OCI-LY1 (cell line): ENCODE data around the gene FOXD1.

Experiments used
- H2AFZ ChIP-seq: fragments of 200-600 bp; sonication (generic), shearing (Covaris generic); 2 replicates; pipeline ENCODE4 v1.6.0; 2014; ENCODE audit warnings: antibody characterized with exemption, mild to moderate bottlenecking, low read length
- H3F3A ChIP-seq: fragments of 200-600 bp; sonication (generic), shearing (Covaris generic); 2 replicates; pipeline ENCODE4 v1.6.0; 2014; ENCODE audit warnings: mild to moderate bottlenecking, antibody characterized with exemption, low read length, moderate library complexity; ENCODE audit not compliant: insufficient read depth
- H3K27ac ChIP-seq: fragments of 200-600 bp; sonication (generic); 2 replicates; pipeline ENCODE4 v1.5.1; 2014; ENCODE audit warnings: low read length, mixed run types, mild to moderate bottlenecking, low read depth; ENCODE audit not compliant: poor library complexity, severe bottlenecking
- H3K27me3 ChIP-seq: fragments of 200-600 bp; sonication (generic); 2 replicates; pipeline ENCODE4 v1.6.0; 2014; ENCODE audit warnings: antibody characterized with exemption, mild to moderate bottlenecking, low read length, moderate library complexity; ENCODE audit not compliant: insufficient read depth
- H3K36me3 ChIP-seq: fragments of 200-600 bp; sonication (generic); 2 replicates; pipeline ENCODE4 v1.6.1; 2014; ENCODE audit warnings: mild to moderate bottlenecking, antibody characterized with exemption, low read length, moderate library complexity, mixed read lengths; ENCODE audit not compliant: insufficient read depth
- H3K4me1 ChIP-seq: fragments of 200-600 bp; sonication (generic); 2 replicates; pipeline ENCODE4 v1.5.1; 2014; ENCODE audit warnings: mild to moderate bottlenecking, low read length, moderate library complexity; ENCODE audit not compliant: insufficient read depth, severe bottlenecking
- H3K4me2 ChIP-seq: fragments of 200-600 bp; sonication (generic), shearing (Covaris generic); 2 replicates; pipeline ENCODE4 v1.6.1; 2014; ENCODE audit warnings: low read length
- H3K4me3 ChIP-seq: fragments of 200-600 bp; sonication (generic); 2 replicates; pipeline ENCODE4 v1.5.1; 2014; ENCODE audit warnings: low read length, low read depth, mild to moderate bottlenecking, mixed read lengths; ENCODE audit not compliant: poor library complexity, severe bottlenecking
- H3K79me2 ChIP-seq: fragments of 200-600 bp; shearing (Covaris generic); 2 replicates; pipeline ENCODE4 v1.6.1; 2016; ENCODE audit warnings: mixed run types, low read length, mixed read lengths; ENCODE audit not compliant: insufficient read depth
- H3K9ac ChIP-seq: fragments of 200-600 bp; sonication (generic), shearing (Covaris generic); 2 replicates; pipeline ENCODE4 v1.6.1; 2014; ENCODE audit warnings: mild to moderate bottlenecking, low read length, mixed read lengths
- H3K9me2 ChIP-seq: fragments of 200-600 bp; sonication (generic), shearing (Covaris generic); 2 replicates; pipeline ENCODE4 v1.6.1; 2014; ENCODE audit warnings: low read depth, mild to moderate bottlenecking, low read length, mixed read lengths
- H3K9me3 ChIP-seq: fragments of 200-600 bp; shearing (Covaris generic); 2 replicates; pipeline ENCODE4 v1.6.1; 2014; ENCODE audit warnings: low read length, mixed read lengths
- H4K20me1 ChIP-seq: fragments of 200-600 bp; sonication (generic), shearing (Covaris generic); 2 replicates; pipeline ENCODE4 v1.6.0; 2016; ENCODE audit warnings: mild to moderate bottlenecking, low read length; ENCODE audit not compliant: insufficient read depth
- EZH2 ChIP-seq: fragments of 200-600 bp; sonication (generic), shearing (Covaris generic); IDR thresholded peaks from 2 replicates; pipeline ENCODE4 v1.8.0; 2017; ENCODE audit warnings: borderline replicate concordance, mixed run types, mild to moderate bottlenecking, antibody characterized with exemption, low read length, moderate library complexity, mixed read lengths
- TF ChIP-seq, protein P1 (sequence below): fragments of 200-600 bp; sonication (generic), shearing (Covaris generic); IDR thresholded peaks from 2 replicates; pipeline ENCODE4 v1.5.1; 2017; ENCODE audit warnings: mild to moderate bottlenecking, antibody characterized with exemption, low read length, moderate library complexity, mixed read lengths

FOXD1 gene

DNA sequence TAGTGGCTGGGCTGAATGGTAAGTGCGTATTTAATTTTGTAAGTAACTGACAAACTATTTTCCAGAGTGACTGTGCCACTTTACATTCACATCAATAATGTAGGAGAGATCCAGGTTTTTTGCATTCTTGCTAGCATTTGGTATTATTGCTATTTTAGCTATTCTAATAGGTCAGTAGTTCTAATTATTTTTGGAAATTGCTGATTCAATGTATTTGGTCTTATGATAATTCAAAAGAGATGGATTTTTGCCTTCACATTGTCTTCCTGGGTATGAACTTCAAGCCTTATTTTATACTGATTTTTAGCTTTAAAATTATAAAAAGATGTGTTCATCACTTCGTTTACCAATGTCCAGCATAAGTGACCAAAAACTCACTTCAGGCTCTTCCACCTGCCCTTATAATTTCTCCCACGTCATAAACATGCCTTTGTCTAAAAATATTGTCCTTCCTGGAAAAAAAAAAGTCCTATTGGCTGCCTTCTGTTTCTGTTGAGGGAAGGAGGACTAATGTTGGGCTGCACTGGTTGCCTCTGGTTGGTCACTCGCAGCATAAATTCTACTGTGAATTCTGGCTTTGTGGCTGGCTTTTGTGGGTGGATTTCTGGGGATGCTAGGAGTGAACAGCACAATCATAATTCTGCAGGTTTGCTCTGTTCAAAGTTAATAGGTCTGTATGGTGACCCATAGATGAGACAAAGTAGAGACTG lies 15.2 kb downstream of the FOXD1 start:
- TF ChIP-seq EZH2: no peak
- TF ChIP-seq, protein P1, sequence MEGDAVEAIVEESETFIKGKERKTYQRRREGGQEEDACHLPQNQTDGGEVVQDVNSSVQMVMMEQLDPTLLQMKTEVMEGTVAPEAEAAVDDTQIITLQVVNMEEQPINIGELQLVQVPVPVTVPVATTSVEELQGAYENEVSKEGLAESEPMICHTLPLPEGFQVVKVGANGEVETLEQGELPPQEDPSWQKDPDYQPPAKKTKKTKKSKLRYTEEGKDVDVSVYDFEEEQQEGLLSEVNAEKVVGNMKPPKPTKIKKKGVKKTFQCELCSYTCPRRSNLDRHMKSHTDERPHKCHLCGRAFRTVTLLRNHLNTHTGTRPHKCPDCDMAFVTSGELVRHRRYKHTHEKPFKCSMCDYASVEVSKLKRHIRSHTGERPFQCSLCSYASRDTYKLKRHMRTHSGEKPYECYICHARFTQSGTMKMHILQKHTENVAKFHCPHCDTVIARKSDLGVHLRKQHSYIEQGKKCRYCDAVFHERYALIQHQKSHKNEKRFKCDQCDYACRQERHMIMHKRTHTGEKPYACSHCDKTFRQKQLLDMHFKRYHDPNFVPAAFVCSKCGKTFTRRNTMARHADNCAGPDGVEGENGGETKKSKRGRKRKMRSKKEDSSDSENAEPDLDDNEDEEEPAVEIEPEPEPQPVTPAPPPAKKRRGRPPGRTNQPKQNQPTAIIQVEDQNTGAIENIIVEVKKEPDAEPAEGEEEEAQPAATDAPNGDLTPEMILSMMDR: no peak
- H3K9me3 ChIP-seq: no peaks in the 10 kb centered on the region
- no peaks in the 10 kb centered on the region for H3K27me3 ChIP-seq
- H2AFZ ChIP-seq: no peak overlapping the region
- no peaks in the 10 kb centered on the region for H3K36me3 ChIP-seq
- H3F3A ChIP-seq: no peaks in the 10 kb centered on the region
- no peak overlapping the region for H3K4me2 ChIP-seq
- H3K4me1 ChIP-seq: no peaks in the 10 kb centered on the region
- no peak overlapping the region for H3K9ac ChIP-seq
- H3K27ac ChIP-seq: no peak overlapping the region
- H3K9me2 ChIP-seq: no peaks in the 10 kb centered on the region
- no peaks in the 10 kb centered on the region for H4K20me1 ChIP-seq
- no peak overlapping the region for H3K4me3 ChIP-seq
- no peaks in the 10 kb centered on the region for H3K79me2 ChIP-seq

DNA sequence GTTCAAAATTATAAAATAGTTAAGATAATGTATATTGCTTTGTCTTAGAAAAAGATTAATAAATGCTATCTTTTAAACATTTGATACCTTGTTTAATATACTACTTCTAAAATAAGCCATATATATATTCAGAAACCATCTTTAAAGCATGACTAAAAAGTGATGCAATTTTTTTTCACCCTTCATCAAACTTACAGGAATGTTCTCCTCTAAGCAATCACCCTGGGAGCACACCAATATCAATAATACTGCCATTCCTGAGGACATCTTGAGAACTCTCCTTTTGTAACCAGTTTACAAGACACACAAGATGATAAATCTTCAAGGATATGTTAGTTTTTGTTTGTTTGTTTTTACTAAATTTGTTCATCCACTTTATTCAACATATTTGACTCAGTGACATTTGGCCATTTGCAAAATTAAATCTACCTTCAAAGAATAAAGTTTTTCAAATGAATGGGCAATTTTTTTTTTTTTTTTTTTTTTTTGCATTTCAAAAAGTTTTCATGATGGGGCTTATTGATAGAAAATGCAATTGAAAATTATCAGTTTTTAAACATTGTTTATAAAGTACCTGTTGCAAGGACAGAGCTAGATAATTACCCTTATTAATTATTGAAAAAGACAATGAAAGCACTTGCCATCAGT lies 17.2 kb downstream of the FOXD1 start:
- Histone ChIP-seq H3K4me3 (no peak overlapping the region), H3K4me2 (no peak overlapping the region), H3K9ac (no peak overlapping the region), H4K20me1 (no peaks in the 10 kb centered on the region), H3F3A (no peaks in the 10 kb centered on the region), H3K27ac (no peak overlapping the region), H3K4me1 (no peaks in the 10 kb centered on the region), H3K79me2 (no peaks in the 10 kb centered on the region), H3K9me3 (no peaks in the 10 kb centered on the region), H3K36me3 (no peaks in the 10 kb centered on the region), H3K9me2 (no peaks in the 10 kb centered on the region), H2AFZ (no peak overlapping the region), H3K27me3 (no peaks in the 10 kb centered on the region)
- TF ChIP-seq, protein P1: no peak
- no peak for TF ChIP-seq EZH2

DNA sequence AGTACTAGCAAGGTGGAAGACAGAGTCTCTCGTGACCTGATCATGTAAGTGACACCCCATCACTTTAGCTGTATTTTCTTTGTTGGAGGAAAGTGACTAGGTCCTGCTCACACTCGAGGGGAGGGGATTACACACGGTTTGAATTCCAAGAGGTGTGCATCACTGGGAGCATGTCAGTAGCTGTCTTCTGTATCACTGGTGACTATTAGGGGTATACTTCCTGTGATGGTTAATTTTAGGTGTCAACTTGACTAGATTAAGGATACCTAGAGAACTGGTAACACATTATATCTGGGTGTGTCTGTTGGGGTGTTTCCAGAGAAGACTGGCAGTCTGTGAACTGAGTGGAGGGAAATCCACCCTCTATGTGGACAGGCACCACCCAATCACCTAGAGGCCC lies 22.5 kb downstream of the FOXD1 start:
- H3K79me2 ChIP-seq: no peaks in the 10 kb centered on the region
- no peaks in the 10 kb centered on the region for H3K9me2 ChIP-seq
- no peaks in the 10 kb centered on the region for H3K27me3 ChIP-seq
- H3K36me3 ChIP-seq: no peaks in the 10 kb centered on the region
- H4K20me1 ChIP-seq: no peaks in the 10 kb centered on the region
- H3K9ac ChIP-seq: no peak overlapping the region
- no peaks in the 10 kb centered on the region for H3K9me3 ChIP-seq
- H3K4me1 ChIP-seq: no peaks in the 10 kb centered on the region
- TF ChIP-seq, protein P1: no peak
- TF ChIP-seq EZH2: no peak
- H3K27ac ChIP-seq: no peak overlapping the region
- H3F3A ChIP-seq: no peaks in the 10 kb centered on the region
- no peak overlapping the region for H3K4me3 ChIP-seq
- no peak overlapping the region for H3K4me2 ChIP-seq
- no peak overlapping the region for H2AFZ ChIP-seq
